HepG2 (cell line): ENCODE data around the gene ULK4. TPM values are rescaled to one million over a fixed set of nuclear protein-coding genes. Genes with fewer than 3 reads are reported as not detected.
A peak's percentile ranks its signal among the peaks of the same experiment; 100 is the strongest.

ENCODE experiments used
- BORCS8-MEF2B ChIP-seq: sonication (generic); formaldehyde crosslinking; IDR thresholded peaks from 2 replicates; pipeline ENCODE4 v1.8.0; 2022; ENCODE audit warnings: mild to moderate bottlenecking, missing genetic modification reagents
- NFE2L2 ChIP-seq: fragments of 150-350 bp; IDR thresholded peaks from 2 replicates; pipeline ENCODE4 v1.6.1; 2014; ENCODE audit warnings: low read length
- RARG ChIP-seq: sonication (generic); formaldehyde crosslinking; IDR thresholded peaks from 2 replicates; pipeline ENCODE4 v1.4.0; 2020; ENCODE audit warnings: low read depth, mild to moderate bottlenecking, missing genetic modification reagents
- ZNF253 ChIP-seq: sonication (generic); formaldehyde crosslinking; IDR thresholded peaks from 2 replicates; pipeline ENCODE4 v1.8.0; 2022; ENCODE audit warnings: mild to moderate bottlenecking, missing genetic modification reagents, borderline replicate concordance
- ZNF703 ChIP-seq: sonication (generic); formaldehyde crosslinking; IDR thresholded peaks from 2 replicates; pipeline ENCODE4 v1.5.1; 2020; ENCODE audit warnings: missing genetic modification reagents, mild to moderate bottlenecking, moderate library complexity, borderline replicate concordance
- ZNF75D ChIP-seq: sonication (generic); formaldehyde crosslinking; IDR thresholded peaks from 2 replicates; pipeline ENCODE4 v1.8.1; 2023; ENCODE audit warnings: missing genetic modification reagents, mild to moderate bottlenecking, borderline replicate concordance
- ZNF777 ChIP-seq: sonication (generic); formaldehyde crosslinking; IDR thresholded peaks from 2 replicates; pipeline ENCODE4 v1.4.0; 2020; ENCODE audit warnings: missing genetic modification reagents
- ZNF782 ChIP-seq: sonication (generic); formaldehyde crosslinking; IDR thresholded peaks from 2 replicates; pipeline ENCODE4 v1.4.0; 2020; ENCODE audit warnings: missing genetic modification reagents, mild to moderate bottlenecking, borderline replicate concordance
- ZNF788 ChIP-seq: sonication (generic); formaldehyde crosslinking; IDR thresholded peaks from 2 replicates; pipeline ENCODE4 v1.5.0; 2020; ENCODE audit warnings: mild to moderate bottlenecking, missing genetic modification reagents, borderline replicate concordance
- polyA plus RNA-seq, 8 experiments: library from polyadenylated mRNA; depleted of rRNA in 3 of 8; stranded (reverse) in 7 of 8; unstranded in 1 of 8; fragments of >200 nt; fragmentation: Illumina TruSeq in 4 of 8; extraction: Trizol in 4 of 8; gene quantifications; 2 replicates each; pipeline versions ENCODE4 v1.2.1 to v1.2.3, GENCODE V29; 2011 to 2016; ENCODE audit warnings: low read depth in 4 of 8, missing spikeins in 1 of 8, mixed read lengths in 1 of 8; ENCODE audit not compliant: insufficient read depth in 1 of 8
- total RNA-seq, 5 experiments: library from RNA; depleted of rRNA; stranded (reverse); fragments of >200 nt; fragmentation: Illumina TruSeq; extraction: Trizol; gene quantifications; 2 replicates each; pipeline ENCODE4 v1.2.3, GENCODE V29; 2016; ENCODE audit warnings: low read depth in 1 of 5
- TF ChIP-seq, protein P1 (sequence below): sonication (generic); formaldehyde crosslinking; IDR thresholded peaks from 2 replicates; pipeline ENCODE4 v1.9.0; 2021; ENCODE audit warnings: missing genetic modification reagents, mild to moderate bottlenecking, borderline replicate concordance
- TF ChIP-seq, protein P2 (sequence below): sonication (generic); formaldehyde crosslinking; IDR thresholded peaks from 2 replicates; pipeline ENCODE4 v1.8.0; 2022; ENCODE audit warnings: mild to moderate bottlenecking, missing genetic modification reagents
- TF ChIP-seq, protein P3 (sequence below): sonication (generic); formaldehyde crosslinking; IDR thresholded peaks from 2 replicates; pipeline ENCODE4 v1.5.0; 2020; ENCODE audit warnings: mild to moderate bottlenecking, missing genetic modification reagents
- TF ChIP-seq, protein P4 (sequence below): sonication (generic); formaldehyde crosslinking; IDR thresholded peaks from 2 replicates; pipeline ENCODE4 v1.4.0; 2020; ENCODE audit warnings: low read depth, missing genetic modification reagents
- TF ChIP-seq, protein P5 (sequence below): sonication (generic); formaldehyde crosslinking; IDR thresholded peaks from 2 replicates; pipeline ENCODE4 v1.4.0; 2020; ENCODE audit warnings: missing genetic modification reagents, borderline replicate concordance

The ULK4 gene
- total and polyA plus RNA-seq, 2 of the 13 experiments (the other 11 are each of a cell fraction or from before 2014, with no cell fraction given): 6.7 to 11.8 TPM

DNA sequence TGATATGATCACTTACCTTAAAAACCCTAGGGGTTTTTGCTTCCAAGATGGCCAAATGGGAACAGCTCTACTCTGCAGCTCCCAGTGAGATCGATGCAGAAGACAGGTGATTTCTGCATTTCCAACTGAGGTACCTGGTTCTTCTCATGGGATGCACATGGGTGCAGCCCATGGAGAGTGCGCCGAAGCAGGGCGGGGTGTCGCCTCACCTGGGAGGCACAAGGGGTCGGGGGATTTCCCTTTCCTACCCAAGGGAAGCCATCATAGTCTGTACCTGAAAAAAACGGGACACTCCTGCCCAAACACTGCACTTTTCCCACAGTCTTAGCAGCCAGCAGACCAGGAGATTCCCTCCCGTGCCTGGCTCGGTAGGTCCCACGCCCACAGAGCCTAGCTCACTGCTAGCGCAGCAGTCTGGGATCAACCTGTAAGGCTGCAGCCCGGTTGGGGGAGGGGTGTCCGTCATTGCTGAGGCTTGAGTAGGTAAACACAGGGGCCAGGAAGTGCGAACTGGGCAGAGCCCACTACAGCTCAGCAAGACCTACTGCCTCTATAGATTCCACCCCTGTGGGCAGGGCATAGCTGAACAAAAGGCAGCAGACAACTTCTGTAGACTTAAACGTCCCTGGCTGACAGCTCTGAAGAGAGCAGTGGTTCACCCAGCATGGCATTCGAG is 684.0 kb downstream of the ULK4 start (continued):
- TF ChIP-seq, protein P1, sequence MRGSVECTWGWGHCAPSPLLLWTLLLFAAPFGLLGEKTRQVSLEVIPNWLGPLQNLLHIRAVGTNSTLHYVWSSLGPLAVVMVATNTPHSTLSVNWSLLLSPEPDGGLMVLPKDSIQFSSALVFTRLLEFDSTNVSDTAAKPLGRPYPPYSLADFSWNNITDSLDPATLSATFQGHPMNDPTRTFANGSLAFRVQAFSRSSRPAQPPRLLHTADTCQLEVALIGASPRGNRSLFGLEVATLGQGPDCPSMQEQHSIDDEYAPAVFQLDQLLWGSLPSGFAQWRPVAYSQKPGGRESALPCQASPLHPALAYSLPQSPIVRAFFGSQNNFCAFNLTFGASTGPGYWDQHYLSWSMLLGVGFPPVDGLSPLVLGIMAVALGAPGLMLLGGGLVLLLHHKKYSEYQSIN (CRISPR knock-in tag): no peak
- no peak for TF ChIP-seq ZNF782 (CRISPR knock-in tag)
- TF ChIP-seq, protein P2, sequence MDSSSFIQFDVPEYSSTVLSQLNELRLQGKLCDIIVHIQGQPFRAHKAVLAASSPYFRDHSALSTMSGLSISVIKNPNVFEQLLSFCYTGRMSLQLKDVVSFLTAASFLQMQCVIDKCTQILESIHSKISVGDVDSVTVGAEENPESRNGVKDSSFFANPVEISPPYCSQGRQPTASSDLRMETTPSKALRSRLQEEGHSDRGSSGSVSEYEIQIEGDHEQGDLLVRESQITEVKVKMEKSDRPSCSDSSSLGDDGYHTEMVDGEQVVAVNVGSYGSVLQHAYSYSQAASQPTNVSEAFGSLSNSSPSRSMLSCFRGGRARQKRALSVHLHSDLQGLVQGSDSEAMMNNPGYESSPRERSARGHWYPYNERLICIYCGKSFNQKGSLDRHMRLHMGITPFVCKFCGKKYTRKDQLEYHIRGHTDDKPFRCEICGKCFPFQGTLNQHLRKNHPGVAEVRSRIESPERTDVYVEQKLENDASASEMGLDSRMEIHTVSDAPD: no peak
- TF ChIP-seq BORCS8-MEF2B (CRISPR knock-in tag): peak; percentile 24; the same call in 1 of the 2 replicates
- TF ChIP-seq, protein P3, sequence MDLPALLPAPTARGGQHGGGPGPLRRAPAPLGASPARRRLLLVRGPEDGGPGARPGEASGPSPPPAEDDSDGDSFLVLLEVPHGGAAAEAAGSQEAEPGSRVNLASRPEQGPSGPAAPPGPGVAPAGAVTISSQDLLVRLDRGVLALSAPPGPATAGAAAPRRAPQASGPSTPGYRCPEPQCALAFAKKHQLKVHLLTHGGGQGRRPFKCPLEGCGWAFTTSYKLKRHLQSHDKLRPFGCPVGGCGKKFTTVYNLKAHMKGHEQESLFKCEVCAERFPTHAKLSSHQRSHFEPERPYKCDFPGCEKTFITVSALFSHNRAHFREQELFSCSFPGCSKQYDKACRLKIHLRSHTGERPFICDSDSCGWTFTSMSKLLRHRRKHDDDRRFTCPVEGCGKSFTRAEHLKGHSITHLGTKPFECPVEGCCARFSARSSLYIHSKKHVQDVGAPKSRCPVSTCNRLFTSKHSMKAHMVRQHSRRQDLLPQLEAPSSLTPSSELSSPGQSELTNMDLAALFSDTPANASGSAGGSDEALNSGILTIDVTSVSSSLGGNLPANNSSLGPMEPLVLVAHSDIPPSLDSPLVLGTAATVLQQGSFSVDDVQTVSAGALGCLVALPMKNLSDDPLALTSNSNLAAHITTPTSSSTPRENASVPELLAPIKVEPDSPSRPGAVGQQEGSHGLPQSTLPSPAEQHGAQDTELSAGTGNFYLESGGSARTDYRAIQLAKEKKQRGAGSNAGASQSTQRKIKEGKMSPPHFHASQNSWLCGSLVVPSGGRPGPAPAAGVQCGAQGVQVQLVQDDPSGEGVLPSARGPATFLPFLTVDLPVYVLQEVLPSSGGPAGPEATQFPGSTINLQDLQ: no peak
- TF ChIP-seq, protein P4, sequence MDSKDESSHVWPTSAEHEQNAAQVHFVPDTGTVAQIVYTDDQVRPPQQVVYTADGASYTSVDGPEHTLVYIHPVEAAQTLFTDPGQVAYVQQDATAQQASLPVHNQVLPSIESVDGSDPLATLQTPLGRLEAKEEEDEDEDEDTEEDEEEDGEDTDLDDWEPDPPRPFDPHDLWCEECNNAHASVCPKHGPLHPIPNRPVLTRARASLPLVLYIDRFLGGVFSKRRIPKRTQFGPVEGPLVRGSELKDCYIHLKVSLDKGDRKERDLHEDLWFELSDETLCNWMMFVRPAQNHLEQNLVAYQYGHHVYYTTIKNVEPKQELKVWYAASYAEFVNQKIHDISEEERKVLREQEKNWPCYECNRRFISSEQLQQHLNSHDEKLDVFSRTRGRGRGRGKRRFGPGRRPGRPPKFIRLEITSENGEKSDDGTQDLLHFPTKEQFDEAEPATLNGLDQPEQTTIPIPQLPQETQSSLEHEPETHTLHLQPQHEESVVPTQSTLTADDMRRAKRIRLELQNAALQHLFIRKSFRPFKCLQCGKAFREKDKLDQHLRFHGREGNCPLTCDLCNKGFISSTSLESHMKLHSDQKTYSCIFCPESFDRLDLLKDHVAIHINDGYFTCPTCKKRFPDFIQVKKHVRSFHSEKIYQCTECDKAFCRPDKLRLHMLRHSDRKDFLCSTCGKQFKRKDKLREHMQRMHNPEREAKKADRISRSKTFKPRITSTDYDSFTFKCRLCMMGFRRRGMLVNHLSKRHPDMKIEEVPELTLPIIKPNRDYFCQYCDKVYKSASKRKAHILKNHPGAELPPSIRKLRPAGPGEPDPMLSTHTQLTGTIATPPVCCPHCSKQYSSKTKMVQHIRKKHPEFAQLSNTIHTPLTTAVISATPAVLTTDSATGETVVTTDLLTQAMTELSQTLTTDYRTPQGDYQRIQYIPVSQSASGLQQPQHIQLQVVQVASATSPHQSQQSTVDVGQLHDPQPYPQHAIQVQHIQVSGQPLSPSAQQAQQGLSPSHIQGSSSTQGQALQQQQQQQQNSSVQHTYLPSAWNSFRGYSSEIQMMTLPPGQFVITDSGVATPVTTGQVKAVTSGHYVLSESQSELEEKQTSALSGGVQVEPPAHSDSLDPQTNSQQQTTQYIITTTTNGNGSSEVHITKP (CRISPR knock-in tag): peak; percentile 61
- TF ChIP-seq ZNF75D: no peak
- TF ChIP-seq, protein P5, sequence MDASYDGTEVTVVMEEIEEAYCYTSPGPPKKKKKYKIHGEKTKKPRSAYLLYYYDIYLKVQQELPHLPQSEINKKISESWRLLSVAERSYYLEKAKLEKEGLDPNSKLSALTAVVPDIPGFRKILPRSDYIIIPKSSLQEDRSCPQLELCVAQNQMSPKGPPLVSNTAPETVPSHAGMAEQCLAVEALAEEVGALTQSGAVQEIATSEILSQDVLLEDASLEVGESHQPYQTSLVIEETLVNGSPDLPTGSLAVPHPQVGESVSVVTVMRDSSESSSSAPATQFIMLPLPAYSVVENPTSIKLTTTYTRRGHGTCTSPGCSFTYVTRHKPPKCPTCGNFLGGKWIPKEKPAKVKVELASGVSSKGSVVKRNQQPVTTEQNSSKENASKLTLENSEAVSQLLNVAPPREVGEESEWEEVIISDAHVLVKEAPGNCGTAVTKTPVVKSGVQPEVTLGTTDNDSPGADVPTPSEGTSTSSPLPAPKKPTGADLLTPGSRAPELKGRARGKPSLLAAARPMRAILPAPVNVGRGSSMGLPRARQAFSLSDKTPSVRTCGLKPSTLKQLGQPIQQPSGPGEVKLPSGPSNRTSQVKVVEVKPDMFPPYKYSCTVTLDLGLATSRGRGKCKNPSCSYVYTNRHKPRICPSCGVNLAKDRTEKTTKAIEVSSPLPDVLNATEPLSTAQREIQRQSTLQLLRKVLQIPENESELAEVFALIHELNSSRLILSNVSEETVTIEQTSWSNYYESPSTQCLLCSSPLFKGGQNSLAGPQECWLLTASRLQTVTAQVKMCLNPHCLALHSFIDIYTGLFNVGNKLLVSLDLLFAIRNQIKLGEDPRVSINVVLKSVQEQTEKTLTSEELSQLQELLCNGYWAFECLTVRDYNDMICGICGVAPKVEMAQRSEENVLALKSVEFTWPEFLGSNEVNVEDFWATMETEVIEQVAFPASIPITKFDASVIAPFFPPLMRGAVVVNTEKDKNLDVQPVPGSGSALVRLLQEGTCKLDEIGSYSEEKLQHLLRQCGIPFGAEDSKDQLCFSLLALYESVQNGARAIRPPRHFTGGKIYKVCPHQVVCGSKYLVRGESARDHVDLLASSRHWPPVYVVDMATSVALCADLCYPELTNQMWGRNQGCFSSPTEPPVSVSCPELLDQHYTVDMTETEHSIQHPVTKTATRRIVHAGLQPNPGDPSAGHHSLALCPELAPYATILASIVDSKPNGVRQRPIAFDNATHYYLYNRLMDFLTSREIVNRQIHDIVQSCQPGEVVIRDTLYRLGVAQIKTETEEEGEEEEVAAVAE: no peak
- no peak for TF ChIP-seq ZNF703 (CRISPR knock-in tag)
- no peak for TF ChIP-seq ZNF788
- no peak for TF ChIP-seq NFE2L2
- no peak for TF ChIP-seq ZNF777
- TF ChIP-seq RARG: no peak
- TF ChIP-seq ZNF253: no peak
